GM10266 (cell line): ENCODE measurements around the gene CEP112.
"Not testable (repeated sequence)": the region's sequence is repeated elsewhere in the genome, so short reads cannot be mapped to it uniquely, and the experiment has no call there.

Source experiments
- DNase-seq: peaks from one replicate; pipeline ENCODE4 v3.0.0; 2012; ENCODE audit errors: extremely low spot score
- CTCF ChIP-seq: IDR thresholded peaks from 2 replicates; pipeline ENCODE4 v1.5.1; 2012; ENCODE audit warnings: mild to moderate bottlenecking, low read depth; ENCODE audit not compliant: control insufficient read depth, insufficient read depth; ENCODE audit errors: missing control alignments

The CEP112 gene

GRCh38 chr17:65685110-65685509 lies 506.8 kb downstream of the CEP112 start:
- no peak for DNase-seq
- no peak for TF ChIP-seq CTCF

GRCh38 chr17:65684631-65685030 lies 507.3 kb downstream of the CEP112 start:
- no peak for TF ChIP-seq CTCF
- no peak for DNase-seq

- no peak for DNase-seq
- no peak for TF ChIP-seq CTCF
Observed at GRCh38 chr17:65683428-65683827, 508.5 kb downstream of the CEP112 start.

- not testable (repeated sequence) for DNase-seq
Observed at GRCh38 chr17:65681763-65682162, 510.2 kb downstream of the CEP112 start.

- DNase-seq, result no peak
- TF ChIP-seq CTCF, result no peak
Observed at GRCh38 chr17:65679165-65679845, 512.6 kb downstream of the CEP112 start.

- no peak for DNase-seq
- no peak for TF ChIP-seq CTCF
Observed at GRCh38 chr17:65678546-65678945, 513.4 kb downstream of the CEP112 start.

GRCh38 chr17:65677932-65678331 lies 514.0 kb downstream of the CEP112 start:
- TF ChIP-seq CTCF, result no peak
- DNase-seq, result no peak

GRCh38 chr17:65674246-65675045 lies 517.5 kb downstream of the CEP112 start:
- no peak for DNase-seq
- no peak for TF ChIP-seq CTCF
